Heart right ventricle (tissue), 16 donors: Measurements from ENCODE around the gene SHISA5. TPM values are rescaled to one million over a fixed set of nuclear protein-coding genes. Genes with fewer than 3 reads are reported as not detected.

Source experiments
- ATAC-seq, 8 donors: fragments of 200-7000 bp; cut with Tn5 transposase; one replicate each; pipeline ENCODE4 v1.9.1; 2020; ENCODE audit warnings: mild to moderate bottlenecking in 8 of 8, moderate library complexity in 8 of 8, moderate number of reproducible peaks in 1 of 8
- DNase-seq, 2 donors: peaks; one replicate each; pipeline ENCODE4 v3.0.0-alpha.2; 2020
- H3K27ac ChIP-seq, 10 donors: fragments of 200-600 bp; sonication (generic) in 2 of 10; one replicate each; pipeline versions ENCODE4 v1.5.0 to v1.8.0; 2020 to 2022; ENCODE audit warnings: mild to moderate bottlenecking in 3 of 10
- H3K27me3 ChIP-seq, 7 donors: fragments of 200-600 bp; one replicate each; pipeline ENCODE4 v1.8.0; 2021 to 2022; ENCODE audit warnings: mild to moderate bottlenecking in 2 of 7
- H3K36me3 ChIP-seq, 9 donors: fragments of 200-600 bp; sonication (generic) in 1 of 9; one replicate each; pipeline versions ENCODE4 v1.5.0 to v1.8.0; 2020 to 2022; ENCODE audit warnings: mild to moderate bottlenecking in 2 of 9
- H3K4me1 ChIP-seq, 9 donors: fragments of 200-600 bp; sonication (generic) in 1 of 9; one replicate each; pipeline versions ENCODE4 v1.5.0 to v1.8.0; 2020 to 2022; ENCODE audit warnings: mild to moderate bottlenecking in 4 of 9
- H3K4me3 ChIP-seq, 10 donors: fragments of 200-600 bp; sonication (generic) in 2 of 10; one replicate each; pipeline versions ENCODE4 v1.5.0 to v1.8.0; 2020 to 2022; ENCODE audit warnings: mild to moderate bottlenecking in 7 of 10, moderate library complexity in 2 of 10
- H3K9me3 ChIP-seq, 11 donors: fragments of 200-600 bp in 10 of 11; sonication (generic) in 2 of 11; one replicate each; pipeline versions ENCODE4 v1.5.0 to v1.8.0; 2013 to 2022; ENCODE audit warnings: mild to moderate bottlenecking in 2 of 11, control low read depth in 1 of 11, moderate library complexity in 1 of 11
- CTCF ChIP-seq, 9 donors: fragments of 200-600 bp; sonication (generic) in 2 of 9; IDR thresholded peaks; one replicate each; pipeline versions ENCODE4 v1.5.0 to v1.8.0; 2021 to 2022; ENCODE audit warnings: antibody characterized with exemption in 9 of 9, mild to moderate bottlenecking in 5 of 9, moderate library complexity in 1 of 9
- whole genome bisulfite sequencing, 2 donors: extraction: QIAGEN DNeasy Blood & Tissue Kit; methylation state at CpG; one replicate each; pipeline ENCODE4 v1.1.7; 2013; ENCODE audit warnings: inconsistent platforms in 1 of 2; 5-methylcytosine and 5-hydroxymethylcytosine counted together
- intact Hi-C, 10 donors: fragments of 100-400 bp; cut with DNase I; formaldehyde crosslinking; loops; one replicate each; pipeline versions ENCODE4 v1.11.1 to v1.14.2; 2022
- polyA plus RNA-seq, 2 donors: library from polyadenylated mRNA; stranded (reverse); fragments of 200-250 nt; gene quantifications; one replicate each; pipeline ENCODE4 v1.2.3, GENCODE V29; 2013
- total RNA-seq, 10 donors: library from RNA; stranded (reverse); fragmentation: NEBNext Ultra II Directional in 3 of 10; extraction: Animal tissue kit (Norgen Biotek cat#: 25700) in 3 of 10; gene quantifications; one replicate each; pipeline versions ENCODE4 v1.2.1 to v1.2.4, GENCODE V29; 2021 to 2023
- donor health status: Arrhythmogenic right ventricular cardiomyopathy.
- donor health status: ischemic (EF 13 %, LVEDD 7.1; RV severe dilation, severe dysfunction).
- donor health status: healthy with polysubstance abuse.
- donor health status: DM: no; HTN: yes; CAD: no.
- donor health status: DM: no; HTN: no; CAD: no.
- donor health status: ischemic (EF 25% LVEDD 6.9; RV normal size, moderate dysfunction).
- donor health status: ischemic (EF 25% LVEDD 5.7; RV mildly dilated, moderate dysfunction).
- donor health status: healthy.
- donor health status: DM: yes; HTN: yes; CAD: no.
- donor health status: Ischemic cardiomyopathy.
- donor health status: ischemic (EF 35%, LVEDD 5.7; RV mildly dilated, moderate dysfunction).
- donor health status: nonischemic (EF 11% LVEDD 7.7; RV severe dilation, severe dysfunction).
- donor health status: DM: yes; HTN: yes; CAD: no.
- donor health status: PGD.
- donor health status: ischemic (EF 29% LVEDD 5.4; RV normal size, mild dysfunction).
- donor health status: nonischemic (EF 23%, LVEDD 6.1; RV moderate dilation, normal function).

SHISA5 gene
- total and polyA plus RNA-seq, 12 donors = 34.6 to 95.3 (median 52.9) TPM

GRCh38 chr3:48428088-48428571 is 75.8 kb downstream of the SHISA5 start:
- ATAC-seq (no peak), DNase-seq (no peak)
- intact Hi-C loops = loop anchor here in 1 of 10 donors (2.0 kb wide), 1 partner anchor 25 kb away; no protein-coding TSS in a partner anchor
- TF ChIP-seq CTCF (IDR thresholded peaks at IDR 0.05) = no peak
- peaks cover 0 to 16% (median 8%) of the 10 kb centered on the region in 9 donors for H3K36me3 ChIP-seq
- peaks cover 29 to 67% (median 49%) of the 10 kb centered on the region in 9 donors for H3K4me1 ChIP-seq
- peaks cover 0 to 10% (median 0%) of the 10 kb centered on the region in 7 donors for H3K27me3 ChIP-seq
- WGBS, 2 donors = 55 to 65% methylated on average over 7 of the region's 7 CpGs
- H3K27ac ChIP-seq = peak overlapping the region; percentile 82 to 93 (median 90)
- no peaks in the 10 kb centered on the region for H3K9me3 ChIP-seq
- H3K4me3 ChIP-seq = peak overlapping the region; percentile 36 to 96 (median 82)

- Histone ChIP-seq H3K36me3 (peaks cover 0 to 10% (median 3%) of the 10 kb centered on the region in 9 donors), H3K9me3 (no peaks in the 10 kb centered on the region), H3K27me3 (peaks cover 0 to 10% (median 0%) of the 10 kb centered on the region in 7 donors), H3K4me3 (peak overlapping the region in 7 of 10 donors; percentile 3 to 96 (median 78)), H3K27ac (peak overlapping the region; percentile 75 to 93 (median 90)), H3K4me1 (peaks cover 29 to 67% (median 49%) of the 10 kb centered on the region in 9 donors)
- ATAC-seq (peak in 3 of 8 donors; percentile 28 to 43 (median 29)), DNase-seq (peak in 1 of 2 donors; percentile 18)
- WGBS, 2 donors = 57 to 76% methylated on average over 9 of the region's 9 CpGs
- intact Hi-C loops = no loop called here
- no peak for TF ChIP-seq CTCF (IDR thresholded peaks at IDR 0.05)
Observed at GRCh38 chr3:48427630-48427962, 76.4 kb downstream of the SHISA5 start.

GRCh38 chr3:48426944-48427629 is 76.9 kb downstream of the SHISA5 start:
- Histone ChIP-seq H3K27ac (peak overlapping the region; percentile 75 to 93 (median 90)), H3K4me1 (peaks cover 29 to 67% (median 49%) of the 10 kb centered on the region in 9 donors)
- intact Hi-C loops = no loop called here

More at GRCh38 chr3:48426944-48427629, 76.9 kb downstream of the SHISA5 start:
- peaks cover 0 to 10% (median 0%) of the 10 kb centered on the region in 7 donors for H3K27me3 ChIP-seq
- 40 to 44% methylated on average over 8 of the region's 8 CpGs for WGBS, 2 donors
- H3K4me3 ChIP-seq = peak overlapping the region in 7 of 10 donors; percentile 3 to 96 (median 78)
- no peaks in the 10 kb centered on the region for H3K9me3 ChIP-seq
- no peak for TF ChIP-seq CTCF (IDR thresholded peaks at IDR 0.05)
- no peak for DNase-seq
- H3K36me3 ChIP-seq = peaks cover 0 to 5% (median 0%) of the 10 kb centered on the region in 9 donors
- ATAC-seq = no peak
